ENCODE data around the gene HDAC4.

DNA sequence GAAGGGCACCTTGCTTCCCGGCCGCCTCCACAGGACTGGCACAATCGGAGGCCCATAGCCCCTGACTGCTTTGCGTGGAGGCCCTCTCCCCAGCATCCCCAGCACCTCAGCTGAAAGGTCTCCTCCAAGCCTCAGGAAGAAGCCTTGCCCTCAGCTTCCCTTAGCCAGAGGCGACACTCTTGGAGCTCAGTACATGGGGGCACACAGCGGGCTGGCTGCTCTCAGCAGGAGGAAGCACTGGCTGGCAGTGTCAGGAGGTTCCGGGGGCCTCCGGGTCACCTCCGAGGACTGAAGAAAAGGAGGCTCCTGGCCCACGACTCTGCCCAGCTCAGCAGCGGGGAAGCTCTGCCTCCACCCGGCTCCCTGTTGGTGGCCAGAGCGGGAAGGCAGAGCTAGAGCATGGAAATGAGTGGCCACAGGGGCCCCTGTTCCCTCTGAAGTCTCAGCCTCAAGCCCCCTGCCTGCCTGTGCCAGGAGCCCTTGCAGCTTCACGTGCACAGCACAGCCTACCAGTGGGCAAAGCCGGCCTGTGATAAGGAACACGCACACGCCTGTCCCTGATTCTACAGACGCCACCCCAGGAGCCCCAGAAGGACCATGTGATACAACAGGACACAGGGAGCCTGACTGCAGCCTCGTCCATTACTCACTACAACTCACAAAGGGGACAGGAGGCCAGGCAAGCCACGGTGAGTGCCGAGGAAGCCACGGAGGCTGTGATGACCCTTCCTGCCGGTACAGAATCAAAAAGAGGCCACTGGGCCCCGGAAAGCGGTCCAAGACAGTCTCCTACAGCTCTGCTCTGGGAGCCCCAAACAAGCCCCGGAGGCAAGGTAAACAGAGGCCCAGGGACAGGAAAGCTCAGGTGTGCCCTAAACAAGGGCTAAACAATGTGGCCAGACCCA is 15.5 kb downstream of the HDAC4 start:
- TF ChIP-seq POLR2A (IDR thresholded peaks at IDR 0.05) (no peak), EP300 (IDR thresholded peaks at IDR 0.05) (no peak)
